Transverse colon (tissue), 3 donors: ENCODE measurements around the gene KCTD21.

ENCODE experiments used
- CTCF ChIP-seq, 5 experiments: fragments of 200-600 bp in 3 of 5; fragments of 450-650 bp in 2 of 5; sonication (generic) in 3 of 5; IDR thresholded peaks; 1 replicate in 2 of 5; 2 replicates in 3 of 5; pipeline ENCODE4 v1.5.1; 2016 to 2017; ENCODE audit warnings: antibody characterized with exemption in 5 of 5, inconsistent platforms in 3 of 5, mild to moderate bottlenecking in 2 of 5, moderate library complexity in 1 of 5
- POLR2A ChIP-seq: fragments of 450-650 bp; IDR thresholded peaks from one replicate; pipeline ENCODE4 v1.6.1; 2016; ENCODE audit warnings: antibody characterized with exemption, mild to moderate bottlenecking, moderate library complexity

DNA sequence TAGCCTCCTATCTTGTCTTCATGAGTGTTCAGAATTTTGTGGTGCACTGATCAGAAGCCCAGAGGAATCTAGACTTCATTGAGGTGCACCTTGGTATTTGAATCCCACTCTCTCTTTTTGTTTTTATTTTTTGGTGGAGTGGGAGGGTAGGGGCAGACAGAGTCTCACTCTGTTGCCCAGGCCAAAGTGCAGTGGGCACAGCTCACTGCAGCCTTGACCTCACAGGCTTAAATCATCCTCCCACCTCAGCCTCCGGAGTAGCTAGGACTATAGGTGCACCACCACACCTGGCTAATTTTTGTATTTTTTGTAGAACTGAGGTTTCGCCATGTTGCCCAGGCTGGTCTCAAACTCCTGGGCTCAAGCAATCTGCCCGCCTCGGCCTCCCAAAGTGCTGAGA, 38.1 kb downstream of the KCTD21 start:
- TF ChIP-seq CTCF (IDR thresholded peaks at IDR 0.05) (no peak), POLR2A (no peak)
